Measurements from ENCODE around the gene AMY1C.

AMY1C gene

DNA sequence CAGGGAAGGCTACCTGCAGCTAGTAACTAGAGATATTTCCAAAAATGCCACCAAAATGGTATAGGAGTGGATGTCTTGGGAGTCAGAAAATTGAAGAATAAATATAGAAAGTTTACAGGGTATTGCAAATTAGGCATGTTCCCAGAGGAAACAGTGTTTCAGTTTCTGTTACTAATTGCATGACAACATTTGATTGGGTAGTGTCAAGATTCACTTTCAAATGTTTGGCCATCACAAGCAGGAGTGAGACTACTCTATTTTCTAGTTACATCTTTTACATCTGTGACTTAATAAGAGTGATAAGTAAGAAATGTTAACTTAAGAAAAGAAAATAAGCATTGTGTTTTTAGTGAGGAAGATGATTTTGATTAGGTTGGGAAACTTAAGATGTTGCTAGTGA, 30.2 kb downstream of the AMY1C start:
- TF ChIP-seq, protein P1, sequence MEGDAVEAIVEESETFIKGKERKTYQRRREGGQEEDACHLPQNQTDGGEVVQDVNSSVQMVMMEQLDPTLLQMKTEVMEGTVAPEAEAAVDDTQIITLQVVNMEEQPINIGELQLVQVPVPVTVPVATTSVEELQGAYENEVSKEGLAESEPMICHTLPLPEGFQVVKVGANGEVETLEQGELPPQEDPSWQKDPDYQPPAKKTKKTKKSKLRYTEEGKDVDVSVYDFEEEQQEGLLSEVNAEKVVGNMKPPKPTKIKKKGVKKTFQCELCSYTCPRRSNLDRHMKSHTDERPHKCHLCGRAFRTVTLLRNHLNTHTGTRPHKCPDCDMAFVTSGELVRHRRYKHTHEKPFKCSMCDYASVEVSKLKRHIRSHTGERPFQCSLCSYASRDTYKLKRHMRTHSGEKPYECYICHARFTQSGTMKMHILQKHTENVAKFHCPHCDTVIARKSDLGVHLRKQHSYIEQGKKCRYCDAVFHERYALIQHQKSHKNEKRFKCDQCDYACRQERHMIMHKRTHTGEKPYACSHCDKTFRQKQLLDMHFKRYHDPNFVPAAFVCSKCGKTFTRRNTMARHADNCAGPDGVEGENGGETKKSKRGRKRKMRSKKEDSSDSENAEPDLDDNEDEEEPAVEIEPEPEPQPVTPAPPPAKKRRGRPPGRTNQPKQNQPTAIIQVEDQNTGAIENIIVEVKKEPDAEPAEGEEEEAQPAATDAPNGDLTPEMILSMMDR (IDR thresholded peaks at IDR 0.05; ENCODE audit: low read depth, low read length, missing control alignments), result no peak
- H3K4me3 ChIP-seq (ENCODE audit: low read depth, low read length), result no peak overlapping the region
- no peak for DNase-seq (ENCODE audit: low read depth)
- in situ Hi-C loops (cut with HindIII; ENCODE audit: low sequenced_read_pairs), result no loop called here

DNA sequence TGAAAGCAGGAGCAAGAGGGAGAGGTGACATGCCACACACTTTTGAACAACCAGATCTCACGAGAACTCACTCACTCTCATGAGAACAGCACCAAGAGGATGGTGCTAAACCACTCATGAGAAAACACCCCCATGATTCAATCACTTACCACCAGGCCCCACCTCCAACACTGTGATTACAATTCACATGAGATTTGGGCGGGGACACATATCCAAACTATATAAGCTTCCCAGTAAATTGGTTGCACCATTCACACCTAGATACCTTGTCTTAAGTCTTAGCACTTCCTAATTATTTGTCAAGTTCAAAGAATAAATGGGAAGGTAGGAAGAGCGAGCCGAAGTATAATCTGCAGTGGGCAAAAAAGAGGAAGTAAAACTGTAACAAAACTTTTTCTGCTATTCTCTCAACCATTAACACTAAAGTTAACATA, 34.3 kb downstream of the AMY1C start:
- in situ Hi-C loops (cut with HindIII; ENCODE audit: low sequenced_read_pairs), result no loop called here
- no peak for DNase-seq (ENCODE audit: low read depth)
- H3K4me3 ChIP-seq (ENCODE audit: low read depth, low read length), result no peak overlapping the region
- TF ChIP-seq, protein P1 (IDR thresholded peaks at IDR 0.05; ENCODE audit: low read depth, low read length, missing control alignments), result no peak

DNA sequence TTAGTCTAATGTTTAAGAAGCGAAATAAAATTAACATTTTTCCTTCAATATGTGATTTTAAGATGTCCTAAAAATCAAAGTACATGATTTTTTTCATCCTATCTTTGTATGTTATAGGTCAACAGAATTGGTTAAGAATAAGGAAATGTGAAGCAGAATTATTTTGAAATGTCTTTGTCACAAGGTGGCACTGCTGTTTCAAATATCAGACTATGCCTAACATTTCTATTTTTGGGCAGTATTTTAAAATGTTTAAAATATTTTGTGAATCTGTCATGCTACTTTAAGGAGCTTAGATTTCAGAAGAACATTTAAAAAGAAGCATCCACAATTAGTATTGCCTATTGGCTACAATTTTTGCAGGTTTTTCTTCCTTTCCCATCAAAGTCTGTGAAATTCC, 38.7 kb downstream of the AMY1C start:
- no peak for DNase-seq (ENCODE audit: low read depth)
- no peak overlapping the region for H3K4me3 ChIP-seq (ENCODE audit: low read depth, low read length)
- TF ChIP-seq, protein P1 (IDR thresholded peaks at IDR 0.05; ENCODE audit: low read depth, low read length, missing control alignments), result no peak
- in situ Hi-C loops (cut with HindIII; ENCODE audit: low sequenced_read_pairs), result no loop called here

DNA sequence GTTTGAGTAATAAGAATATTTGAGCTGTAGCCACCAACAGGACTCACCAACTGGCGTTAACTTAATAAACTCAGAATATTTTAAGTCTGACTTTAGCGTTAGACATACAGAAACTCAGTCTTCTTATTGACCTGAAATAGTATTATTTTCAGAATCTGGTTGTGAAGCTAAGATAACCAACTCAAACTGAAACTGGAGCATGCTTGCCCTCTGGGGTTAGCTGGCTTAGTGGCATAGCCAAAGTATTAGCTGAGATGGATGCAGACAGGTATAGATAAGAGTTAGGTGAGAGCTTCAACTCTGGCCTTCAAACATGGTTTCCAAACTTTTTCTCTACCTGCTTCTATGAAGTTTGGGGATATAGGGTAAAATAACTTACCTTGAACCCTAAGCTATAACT, 40.5 kb downstream of the AMY1C start:
- no peak overlapping the region for H3K4me3 ChIP-seq (ENCODE audit: low read depth, low read length)
- TF ChIP-seq, protein P1 (IDR thresholded peaks at IDR 0.05; ENCODE audit: low read depth, low read length, missing control alignments), result no peak
- no peak for DNase-seq (ENCODE audit: low read depth)
- in situ Hi-C loops (cut with HindIII; ENCODE audit: low sequenced_read_pairs), result no loop called here
